Keratinocyte (primary cell): ENCODE data around the gene TERT. TPM values are rescaled to one million over a fixed set of nuclear protein-coding genes. Genes with fewer than 3 reads are reported as not detected.

Source experiments
- DNase-seq: peaks from one replicate; pipeline ENCODE4 v3.0.0-alpha.2; 2011; ENCODE audit warnings: low read depth, missing footprints, low spot score
- FAIRE-seq: peaks from 2 replicates; lab custom pipeline; 2011; peaks lifted over from hg19 to GRCh38; lab: Jason Lieb, UNC
- H2AFZ ChIP-seq: 2 replicates; pipeline ENCODE4 v1.6.0; 2012; ENCODE audit warnings: low read length, control low read depth, inconsistent platforms; ENCODE audit not compliant: control insufficient read depth
- H3K27ac ChIP-seq: 2 replicates; pipeline ENCODE4 v1.5.1; 2011; ENCODE audit warnings: low read length; ENCODE audit not compliant: control insufficient read depth, insufficient read depth
- H3K27me3 ChIP-seq: 3 replicates; pipeline ENCODE4 v1.6.0; 2011; ENCODE audit warnings: low read length; ENCODE audit not compliant: control insufficient read depth, insufficient read depth; ENCODE audit errors: extremely low read depth
- H3K36me3 ChIP-seq, 2 experiments: 2 replicates in 1 of 2; 3 replicates in 1 of 2; pipeline ENCODE4 v1.5.1; 2011; ENCODE audit warnings: low read length in 2 of 2, mild to moderate bottlenecking in 1 of 2; ENCODE audit not compliant: control insufficient read depth in 2 of 2, insufficient read depth in 2 of 2; ENCODE audit errors: extremely low read depth in 1 of 2
- H3K4me1 ChIP-seq: 3 replicates; pipeline ENCODE4 v1.5.1; 2011; ENCODE audit warnings: low read length; ENCODE audit not compliant: control insufficient read depth, insufficient read depth; ENCODE audit errors: extremely low read depth
- H3K4me2 ChIP-seq: 3 replicates; pipeline ENCODE4 v1.6.0; 2011; ENCODE audit warnings: low read depth, low read length; ENCODE audit not compliant: control insufficient read depth, insufficient read depth; ENCODE audit errors: extremely low read depth
- H3K4me3 ChIP-seq, 3 experiments: fragments of 200-600 bp in 1 of 3; sonication (generic) in 1 of 3; 2 replicates in 2 of 3; 3 replicates in 1 of 3; pipeline ENCODE4 v1.5.1; 2011 to 2016; ENCODE audit warnings: low read length in 3 of 3, mild to moderate bottlenecking in 3 of 3, control low read depth in 2 of 3, inconsistent platforms in 1 of 3, low read depth in 1 of 3, mixed read lengths in 1 of 3, mixed run types in 1 of 3, moderate library complexity in 1 of 3; ENCODE audit not compliant: control insufficient read depth in 2 of 3, insufficient read depth in 2 of 3; ENCODE audit errors: extremely low read depth in 1 of 3
- H3K79me2 ChIP-seq: 2 replicates; pipeline ENCODE4 v1.6.0; 2012; ENCODE audit warnings: low read length; ENCODE audit not compliant: control insufficient read depth, insufficient read depth
- H3K9ac ChIP-seq: 3 replicates; pipeline ENCODE4 v1.6.0; 2011; ENCODE audit warnings: low read length; ENCODE audit not compliant: control insufficient read depth, insufficient read depth; ENCODE audit errors: extremely low read depth
- H3K9me1 ChIP-seq: 3 replicates; pipeline ENCODE4 v1.6.0; 2011; ENCODE audit warnings: low read length; ENCODE audit not compliant: control insufficient read depth, insufficient read depth; ENCODE audit errors: extremely low read depth
- H3K9me3 ChIP-seq: 2 replicates; pipeline ENCODE4 v1.5.1; 2012; ENCODE audit warnings: low read depth, low read length; ENCODE audit not compliant: control insufficient read depth
- H4K20me1 ChIP-seq: 3 replicates; pipeline ENCODE4 v1.6.0; 2011; ENCODE audit warnings: low read length; ENCODE audit not compliant: control insufficient read depth, insufficient read depth; ENCODE audit errors: extremely low read depth
- EZH2 ChIP-seq: IDR thresholded peaks from one replicate; pipeline ENCODE4 v1.6.1; 2012; ENCODE audit warnings: inconsistent platforms, mild to moderate bottlenecking, low read length, moderate library complexity
- dilution Hi-C: fragments of 300-500 bp; cut with MboI; formaldehyde crosslinking; loops from one replicate; pipeline ENCODE4 v1.7.0; 2020; ENCODE audit warnings: low sequenced_read_pairs; ENCODE audit not compliant: extremely low pct_ligation_motif_present
- polyA plus RNA-seq, 5 experiments: library from polyadenylated mRNA; depleted of rRNA in 3 of 5; stranded (reverse) in 3 of 5; stranded (forward) in 1 of 5; unstranded in 1 of 5; fragments of >200 nt; gene quantifications; 1 replicate in 1 of 5; 2 replicates in 3 of 5; 3 replicates in 1 of 5; pipeline versions ENCODE4 v1.2.1 to v1.2.3, GENCODE V29; 2011 to 2012; ENCODE audit warnings: missing spikeins in 2 of 5, low read depth in 1 of 5, low replicate concordance in 1 of 5
- TF ChIP-seq, protein P1 (sequence below), 3 experiments: IDR thresholded peaks in 1 of 3; conservative IDR thresholded peaks in 1 of 3; optimal IDR thresholded peaks in 1 of 3; 2 replicates in 2 of 3; 3 replicates in 1 of 3; pipeline versions ENCODE3 to v1.5.1; 2011; ENCODE audit warnings: low read length in 3 of 3, mild to moderate bottlenecking in 3 of 3, moderate library complexity in 2 of 3, control low read depth in 1 of 3, inconsistent platforms in 1 of 3; ENCODE audit not compliant: insufficient read depth in 2 of 3; ENCODE audit errors: extremely low read depth in 1 of 3

The TERT gene
- polyA plus RNA-seq, 1 donor (not counting 4 experiments of a cell fraction or from before 2014, with no cell fraction given), result not detected

DNA sequence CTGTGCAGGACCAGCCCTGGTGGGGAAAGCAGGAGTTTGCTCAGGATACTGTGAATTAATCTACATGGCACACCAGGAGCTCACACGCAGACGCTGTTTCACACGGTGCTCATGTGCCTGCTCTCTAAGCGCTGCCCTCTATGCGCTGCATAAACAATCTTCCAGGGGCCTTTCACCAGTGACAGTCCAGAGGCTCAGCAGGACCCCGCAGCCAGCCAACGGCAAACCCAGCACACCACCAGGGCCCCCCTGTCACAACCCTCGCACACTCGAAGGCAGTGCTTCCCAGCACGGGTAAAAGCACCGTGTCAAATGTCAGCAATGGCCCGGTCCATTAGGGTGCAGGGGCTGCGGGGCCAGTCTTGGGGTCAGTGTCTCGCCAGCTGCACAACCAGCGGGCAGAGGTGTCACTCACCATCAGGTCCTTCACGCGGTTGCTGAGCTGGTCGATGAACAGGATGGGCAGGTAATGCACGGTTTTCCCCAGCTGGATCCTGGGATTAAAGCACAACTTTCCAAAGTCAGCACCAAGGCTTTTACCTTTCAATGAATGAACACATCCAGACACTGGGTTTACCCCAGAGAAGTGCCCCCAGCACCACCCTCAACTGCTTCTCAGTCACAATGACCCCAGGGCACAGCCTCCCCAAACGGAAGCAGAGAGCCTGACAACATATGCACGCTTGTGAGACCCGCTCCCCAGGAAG is 42.8 kb upstream of the TERT start:
- Histone ChIP-seq H3K4me3 (no peak overlapping the region), H3K9me3 (no peaks in the 10 kb centered on the region), H2AFZ (no peak overlapping the region), H3K36me3 (peaks cover 42 to 72% of the 10 kb centered on the region in 2 experiments), H3K27me3 (no peaks in the 10 kb centered on the region), H3K79me2 (peaks cover 40% of the 10 kb centered on the region), H3K27ac (no peak overlapping the region), H3K4me1 (peaks cover 1% of the 10 kb centered on the region), H3K9ac (no peak overlapping the region), H3K9me1 (no peaks in the 10 kb centered on the region), H3K4me2 (no peak overlapping the region), H4K20me1 (peaks cover 2% of the 10 kb centered on the region)
- no peak for FAIRE-seq
- no peak for TF ChIP-seq EZH2
- no peak for DNase-seq
- dilution Hi-C loops, result no loop called here

DNA sequence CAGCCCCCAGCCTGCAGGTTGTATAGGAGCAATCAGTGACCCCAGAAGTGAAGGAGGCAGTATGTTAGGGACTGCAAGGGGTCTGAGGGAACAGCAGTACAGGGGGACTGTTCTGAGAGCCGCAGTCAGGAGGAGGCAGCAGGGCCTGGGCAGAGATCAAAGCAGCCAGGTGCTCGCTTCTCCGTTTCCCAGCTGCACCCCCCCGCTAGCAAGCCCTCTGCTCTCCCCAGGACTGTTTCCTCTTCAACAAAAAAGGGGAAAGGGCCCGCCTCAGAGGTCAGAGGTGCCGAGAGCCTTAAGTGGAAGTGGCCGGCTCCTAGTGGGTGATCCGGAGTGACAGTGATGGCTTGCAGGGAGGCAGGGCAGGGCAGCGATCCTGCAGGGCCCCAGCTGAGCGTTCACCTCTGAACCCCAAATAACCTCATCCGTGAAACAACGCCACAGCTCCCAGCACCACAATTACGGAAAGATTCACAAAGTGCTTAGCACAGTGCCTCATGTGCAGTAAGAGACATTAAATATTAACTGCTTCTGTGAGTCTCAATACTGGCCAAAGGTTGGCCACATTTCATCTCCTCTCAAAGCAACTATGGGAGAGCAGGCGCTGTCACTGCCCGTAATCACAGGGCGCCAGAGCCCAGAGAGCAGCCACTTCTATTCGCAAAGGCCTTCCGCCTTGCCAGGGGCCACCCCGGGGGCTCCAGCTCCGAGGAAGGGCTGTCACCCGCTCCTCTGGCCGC is 42.1 kb upstream of the TERT start:
- Histone ChIP-seq H3K36me3 (peaks cover 36 to 75% of the 10 kb centered on the region in 2 experiments), H3K4me2 (no peak overlapping the region), H3K9ac (no peak overlapping the region), H3K4me3 (no peak overlapping the region), H3K79me2 (peaks cover 33% of the 10 kb centered on the region), H4K20me1 (peaks cover 2% of the 10 kb centered on the region), H3K9me1 (no peaks in the 10 kb centered on the region), H3K27me3 (no peaks in the 10 kb centered on the region), H3K9me3 (no peaks in the 10 kb centered on the region), H2AFZ (no peak overlapping the region), H3K27ac (no peak overlapping the region), H3K4me1 (peaks cover 8% of the 10 kb centered on the region)
- TF ChIP-seq, protein P1, sequence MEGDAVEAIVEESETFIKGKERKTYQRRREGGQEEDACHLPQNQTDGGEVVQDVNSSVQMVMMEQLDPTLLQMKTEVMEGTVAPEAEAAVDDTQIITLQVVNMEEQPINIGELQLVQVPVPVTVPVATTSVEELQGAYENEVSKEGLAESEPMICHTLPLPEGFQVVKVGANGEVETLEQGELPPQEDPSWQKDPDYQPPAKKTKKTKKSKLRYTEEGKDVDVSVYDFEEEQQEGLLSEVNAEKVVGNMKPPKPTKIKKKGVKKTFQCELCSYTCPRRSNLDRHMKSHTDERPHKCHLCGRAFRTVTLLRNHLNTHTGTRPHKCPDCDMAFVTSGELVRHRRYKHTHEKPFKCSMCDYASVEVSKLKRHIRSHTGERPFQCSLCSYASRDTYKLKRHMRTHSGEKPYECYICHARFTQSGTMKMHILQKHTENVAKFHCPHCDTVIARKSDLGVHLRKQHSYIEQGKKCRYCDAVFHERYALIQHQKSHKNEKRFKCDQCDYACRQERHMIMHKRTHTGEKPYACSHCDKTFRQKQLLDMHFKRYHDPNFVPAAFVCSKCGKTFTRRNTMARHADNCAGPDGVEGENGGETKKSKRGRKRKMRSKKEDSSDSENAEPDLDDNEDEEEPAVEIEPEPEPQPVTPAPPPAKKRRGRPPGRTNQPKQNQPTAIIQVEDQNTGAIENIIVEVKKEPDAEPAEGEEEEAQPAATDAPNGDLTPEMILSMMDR (optimal IDR thresholded peaks at IDR 0.05 in 1 of 3, IDR thresholded peaks at IDR 0.05 in 1 of 3, conservative IDR thresholded peaks at IDR 0.05 in 1 of 3; ENCODE audit: extremely low read depth in 1 of 3, insufficient read depth in 2 of 3, low read length in 3 of 3), result no peak
- no peak for TF ChIP-seq EZH2
- FAIRE-seq (no peak), DNase-seq (no peak)
- dilution Hi-C loops, result no loop called here
